Keratinocyte (primary cell): Measurements from ENCODE around the gene DIS3L2. TPM values are rescaled to one million over a fixed set of nuclear protein-coding genes. Genes with fewer than 3 reads are reported as not detected.

Experiments
- DNase-seq: peaks from one replicate; pipeline ENCODE4 v3.0.0-alpha.2; 2011; ENCODE audit warnings: low read depth, missing footprints, low spot score
- FAIRE-seq: peaks from 2 replicates; lab custom pipeline; 2011; peaks lifted over from hg19 to GRCh38; lab: Jason Lieb, UNC
- H2AFZ ChIP-seq: 2 replicates; pipeline ENCODE4 v1.6.0; 2012; ENCODE audit warnings: low read length, control low read depth, inconsistent platforms; ENCODE audit not compliant: control insufficient read depth
- H3K27ac ChIP-seq: 2 replicates; pipeline ENCODE4 v1.5.1; 2011; ENCODE audit warnings: low read length; ENCODE audit not compliant: control insufficient read depth, insufficient read depth
- H3K27me3 ChIP-seq: 3 replicates; pipeline ENCODE4 v1.6.0; 2011; ENCODE audit warnings: low read length; ENCODE audit not compliant: control insufficient read depth, insufficient read depth; ENCODE audit errors: extremely low read depth
- H3K36me3 ChIP-seq, 2 experiments: 2 replicates in 1 of 2; 3 replicates in 1 of 2; pipeline ENCODE4 v1.5.1; 2011; ENCODE audit warnings: low read length in 2 of 2, mild to moderate bottlenecking in 1 of 2; ENCODE audit not compliant: control insufficient read depth in 2 of 2, insufficient read depth in 2 of 2; ENCODE audit errors: extremely low read depth in 1 of 2
- H3K4me1 ChIP-seq: 3 replicates; pipeline ENCODE4 v1.5.1; 2011; ENCODE audit warnings: low read length; ENCODE audit not compliant: control insufficient read depth, insufficient read depth; ENCODE audit errors: extremely low read depth
- H3K4me2 ChIP-seq: 3 replicates; pipeline ENCODE4 v1.6.0; 2011; ENCODE audit warnings: low read depth, low read length; ENCODE audit not compliant: control insufficient read depth, insufficient read depth; ENCODE audit errors: extremely low read depth
- H3K4me3 ChIP-seq, 3 experiments: fragments of 200-600 bp in 1 of 3; sonication (generic) in 1 of 3; 2 replicates in 2 of 3; 3 replicates in 1 of 3; pipeline ENCODE4 v1.5.1; 2011 to 2016; ENCODE audit warnings: low read length in 3 of 3, mild to moderate bottlenecking in 3 of 3, control low read depth in 2 of 3, inconsistent platforms in 1 of 3, low read depth in 1 of 3, mixed read lengths in 1 of 3, mixed run types in 1 of 3, moderate library complexity in 1 of 3; ENCODE audit not compliant: control insufficient read depth in 2 of 3, insufficient read depth in 2 of 3; ENCODE audit errors: extremely low read depth in 1 of 3
- H3K79me2 ChIP-seq: 2 replicates; pipeline ENCODE4 v1.6.0; 2012; ENCODE audit warnings: low read length; ENCODE audit not compliant: control insufficient read depth, insufficient read depth
- H3K9ac ChIP-seq: 3 replicates; pipeline ENCODE4 v1.6.0; 2011; ENCODE audit warnings: low read length; ENCODE audit not compliant: control insufficient read depth, insufficient read depth; ENCODE audit errors: extremely low read depth
- H3K9me1 ChIP-seq: 3 replicates; pipeline ENCODE4 v1.6.0; 2011; ENCODE audit warnings: low read length; ENCODE audit not compliant: control insufficient read depth, insufficient read depth; ENCODE audit errors: extremely low read depth
- H3K9me3 ChIP-seq: 2 replicates; pipeline ENCODE4 v1.5.1; 2012; ENCODE audit warnings: low read depth, low read length; ENCODE audit not compliant: control insufficient read depth
- H4K20me1 ChIP-seq: 3 replicates; pipeline ENCODE4 v1.6.0; 2011; ENCODE audit warnings: low read length; ENCODE audit not compliant: control insufficient read depth, insufficient read depth; ENCODE audit errors: extremely low read depth
- CTCF ChIP-seq, 3 experiments: IDR thresholded peaks in 1 of 3; conservative IDR thresholded peaks in 1 of 3; optimal IDR thresholded peaks in 1 of 3; 2 replicates in 2 of 3; 3 replicates in 1 of 3; pipeline versions ENCODE3 to v1.5.1; 2011; ENCODE audit warnings: low read length in 3 of 3, mild to moderate bottlenecking in 3 of 3, moderate library complexity in 2 of 3, control low read depth in 1 of 3, inconsistent platforms in 1 of 3; ENCODE audit not compliant: insufficient read depth in 2 of 3; ENCODE audit errors: extremely low read depth in 1 of 3
- EZH2 ChIP-seq: IDR thresholded peaks from one replicate; pipeline ENCODE4 v1.6.1; 2012; ENCODE audit warnings: inconsistent platforms, mild to moderate bottlenecking, low read length, moderate library complexity
- dilution Hi-C: fragments of 300-500 bp; cut with MboI; formaldehyde crosslinking; loops from one replicate; pipeline ENCODE4 v1.7.0; 2020; ENCODE audit warnings: low sequenced_read_pairs; ENCODE audit not compliant: extremely low pct_ligation_motif_present
- polyA plus RNA-seq, 5 experiments: library from polyadenylated mRNA; depleted of rRNA in 3 of 5; stranded (reverse) in 3 of 5; stranded (forward) in 1 of 5; unstranded in 1 of 5; fragments of >200 nt; gene quantifications; 1 replicate in 1 of 5; 2 replicates in 3 of 5; 3 replicates in 1 of 5; pipeline versions ENCODE4 v1.2.1 to v1.2.3, GENCODE V29; 2011 to 2012; ENCODE audit warnings: missing spikeins in 2 of 5, low read depth in 1 of 5, low replicate concordance in 1 of 5

The DIS3L2 gene
- polyA plus RNA-seq, 1 donor (not counting 4 experiments of a cell fraction or from before 2014, with no cell fraction given) = 8.6 TPM

DNA sequence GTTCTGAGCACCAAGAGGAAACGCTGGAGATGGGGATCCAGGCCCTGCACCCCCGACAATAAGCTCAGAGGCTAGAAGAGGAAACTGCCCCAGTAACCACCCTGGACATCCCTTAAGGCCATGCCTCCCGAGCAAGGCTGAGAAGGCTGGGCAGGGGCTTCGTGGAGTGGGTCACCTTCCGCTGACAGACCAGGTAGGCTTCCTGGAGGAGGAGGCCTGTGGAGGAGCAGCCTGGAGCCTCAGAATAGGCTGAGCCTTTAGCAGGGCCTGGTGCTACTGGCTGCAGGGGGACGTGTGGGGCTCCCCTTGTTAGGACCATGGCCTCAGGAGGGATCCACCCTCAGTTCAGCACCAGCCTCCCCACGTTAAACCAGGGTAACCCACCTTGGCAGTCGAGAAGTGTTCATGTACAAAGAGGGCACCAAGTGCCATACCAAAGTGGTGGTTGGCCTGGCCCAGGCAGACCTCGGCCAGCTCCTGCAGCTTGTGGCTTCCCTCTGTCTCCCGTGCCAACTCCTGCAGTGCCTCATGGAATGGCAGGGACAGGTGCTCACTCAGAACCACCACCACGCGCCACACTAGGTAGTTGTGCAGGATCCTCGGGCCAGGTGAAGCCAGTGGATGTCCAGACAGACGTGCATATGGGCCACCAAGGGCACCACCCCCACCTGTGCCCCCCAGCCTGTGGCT, 388.6 kb downstream of the DIS3L2 start:
- TF ChIP-seq EZH2 = no peak
- TF ChIP-seq CTCF (optimal IDR thresholded peaks at IDR 0.05 in 1 of 3, IDR thresholded peaks at IDR 0.05 in 1 of 3, conservative IDR thresholded peaks at IDR 0.05 in 1 of 3; ENCODE audit: extremely low read depth in 1 of 3, insufficient read depth in 2 of 3, low read length in 3 of 3) = no peak
- H2AFZ ChIP-seq = no peak overlapping the region
- no peak overlapping the region for H3K9ac ChIP-seq
- no peaks in the 10 kb centered on the region for H3K36me3 ChIP-seq
- H3K4me2 ChIP-seq = no peak overlapping the region
- FAIRE-seq (no peak), DNase-seq (no peak)
- H3K27me3 ChIP-seq = peaks cover 48% of the 10 kb centered on the region
- no peak overlapping the region for H3K4me3 ChIP-seq
- H3K79me2 ChIP-seq = no peaks in the 10 kb centered on the region
- peaks cover 5% of the 10 kb centered on the region for H3K4me1 ChIP-seq
- H4K20me1 ChIP-seq = no peaks in the 10 kb centered on the region
- dilution Hi-C loops = no loop called here
- H3K9me3 ChIP-seq = no peaks in the 10 kb centered on the region
- no peak overlapping the region for H3K27ac ChIP-seq
- no peaks in the 10 kb centered on the region for H3K9me1 ChIP-seq

DNA sequence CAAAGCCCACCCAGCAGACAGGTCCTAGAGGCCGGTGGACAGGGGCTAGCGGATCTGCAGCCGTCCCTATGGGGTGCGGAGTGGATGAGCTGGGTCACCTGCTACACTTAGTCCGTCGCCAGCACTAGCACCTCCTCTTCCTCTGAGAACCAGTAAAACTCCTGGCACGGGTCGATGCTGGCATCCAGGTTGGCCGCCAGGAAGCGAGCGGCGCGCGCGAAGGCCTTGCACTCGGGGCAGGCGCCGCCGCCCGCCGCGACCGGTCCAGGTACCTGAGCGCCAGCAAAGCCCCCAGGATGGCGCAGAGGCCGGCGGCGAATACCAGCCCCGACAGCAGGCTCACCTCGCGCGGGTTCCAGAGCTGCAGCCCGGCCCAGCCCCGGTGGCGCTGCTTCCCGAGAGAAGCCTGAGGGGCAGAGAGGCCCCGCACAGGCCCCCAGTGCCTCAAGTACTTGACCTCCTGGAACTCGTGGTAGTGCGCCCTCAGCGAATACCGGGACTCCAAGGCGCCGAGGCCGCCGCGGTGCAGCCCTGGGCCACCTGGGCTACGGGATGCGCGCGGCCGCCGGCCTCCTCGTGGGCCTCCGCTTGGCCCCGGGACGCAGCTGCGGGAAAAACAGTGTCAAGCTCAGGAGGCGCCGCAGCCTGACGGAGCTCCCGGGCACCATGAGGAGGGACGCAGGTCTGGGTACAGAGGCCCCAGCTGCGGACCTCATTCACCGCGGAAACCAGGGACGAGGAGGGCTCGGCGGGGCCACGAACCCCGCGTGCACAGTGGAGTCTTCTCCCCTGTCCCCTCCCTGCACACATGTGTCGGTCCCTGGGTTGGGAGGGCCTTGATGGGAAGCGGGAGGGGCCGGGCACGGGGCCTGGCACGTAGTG, 389.5 kb downstream of the DIS3L2 start:
- H3K36me3 ChIP-seq = no peaks in the 10 kb centered on the region
- H3K27ac ChIP-seq = no peak overlapping the region
- dilution Hi-C loops = no loop called here
- peaks cover 5% of the 10 kb centered on the region for H3K4me1 ChIP-seq
- TF ChIP-seq EZH2 (no peak), CTCF (optimal IDR thresholded peaks at IDR 0.05 in 1 of 3, IDR thresholded peaks at IDR 0.05 in 1 of 3, conservative IDR thresholded peaks at IDR 0.05 in 1 of 3; ENCODE audit: extremely low read depth in 1 of 3, insufficient read depth in 2 of 3, low read length in 3 of 3) (no peak)
- DNase-seq (no peak), FAIRE-seq (no peak)
- no peak overlapping the region for H3K9ac ChIP-seq
- peak overlapping the region in 1 of 3 experiments; percentile 20 for H3K4me3 ChIP-seq
- peaks cover 48% of the 10 kb centered on the region for H3K27me3 ChIP-seq
- H2AFZ ChIP-seq = no peak overlapping the region
- peak overlapping the region; percentile 16 for H3K4me2 ChIP-seq
- H3K79me2 ChIP-seq = no peaks in the 10 kb centered on the region
- H3K9me3 ChIP-seq = no peaks in the 10 kb centered on the region
- H3K9me1 ChIP-seq = no peaks in the 10 kb centered on the region
- H4K20me1 ChIP-seq = no peaks in the 10 kb centered on the region
